ENCODE data around the gene DBH. TPM values are rescaled to one million over a fixed set of nuclear protein-coding genes. Genes with fewer than 3 reads are reported as not detected.

The DBH gene
- total and polyA plus RNA-seq, 2 of the 13 experiments (the other 11 are each of a cell fraction or from before 2014, with no cell fraction given) = not detected

DNA sequence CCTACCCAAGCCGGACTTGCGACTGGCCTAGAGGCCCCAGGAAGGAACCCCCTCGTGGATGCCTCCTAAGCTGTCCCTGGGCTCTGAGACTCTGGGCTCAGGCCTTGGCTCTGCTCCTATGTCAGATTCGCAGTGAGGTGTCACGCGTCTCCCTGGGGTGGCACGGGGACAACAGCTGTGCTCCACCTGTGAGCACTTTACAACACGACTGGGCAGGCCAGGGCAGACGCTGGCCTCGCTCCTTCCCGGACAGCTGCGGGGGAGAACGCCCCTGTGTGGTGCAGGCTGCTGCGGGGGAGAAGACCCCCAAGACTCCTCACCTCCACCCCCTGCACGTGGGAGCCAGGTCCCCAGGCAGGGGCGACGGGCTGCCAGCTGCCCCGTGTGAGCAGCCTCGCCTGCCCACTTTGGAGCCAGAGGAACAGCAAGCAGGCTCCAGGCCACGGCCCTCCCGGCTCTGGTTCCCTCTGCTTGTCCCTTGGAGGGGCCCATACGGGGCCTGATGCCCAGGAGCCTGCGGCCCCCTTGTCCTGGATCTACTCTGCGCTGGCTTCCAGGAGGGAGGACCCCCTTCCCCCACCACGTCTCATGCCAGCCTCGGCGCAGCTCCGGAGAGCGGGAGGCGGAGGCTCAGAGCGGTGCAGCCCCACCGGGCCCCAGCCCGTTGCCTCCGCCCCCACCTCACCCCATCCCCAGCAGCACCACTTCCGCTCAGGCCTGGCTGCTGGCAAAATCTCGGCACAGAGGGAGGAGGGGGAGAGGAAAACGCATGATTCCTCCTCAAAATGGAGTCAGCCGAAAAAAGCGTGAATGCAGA is 66.0 kb downstream of the DBH start (continued):
- TF ChIP-seq, protein P1, sequence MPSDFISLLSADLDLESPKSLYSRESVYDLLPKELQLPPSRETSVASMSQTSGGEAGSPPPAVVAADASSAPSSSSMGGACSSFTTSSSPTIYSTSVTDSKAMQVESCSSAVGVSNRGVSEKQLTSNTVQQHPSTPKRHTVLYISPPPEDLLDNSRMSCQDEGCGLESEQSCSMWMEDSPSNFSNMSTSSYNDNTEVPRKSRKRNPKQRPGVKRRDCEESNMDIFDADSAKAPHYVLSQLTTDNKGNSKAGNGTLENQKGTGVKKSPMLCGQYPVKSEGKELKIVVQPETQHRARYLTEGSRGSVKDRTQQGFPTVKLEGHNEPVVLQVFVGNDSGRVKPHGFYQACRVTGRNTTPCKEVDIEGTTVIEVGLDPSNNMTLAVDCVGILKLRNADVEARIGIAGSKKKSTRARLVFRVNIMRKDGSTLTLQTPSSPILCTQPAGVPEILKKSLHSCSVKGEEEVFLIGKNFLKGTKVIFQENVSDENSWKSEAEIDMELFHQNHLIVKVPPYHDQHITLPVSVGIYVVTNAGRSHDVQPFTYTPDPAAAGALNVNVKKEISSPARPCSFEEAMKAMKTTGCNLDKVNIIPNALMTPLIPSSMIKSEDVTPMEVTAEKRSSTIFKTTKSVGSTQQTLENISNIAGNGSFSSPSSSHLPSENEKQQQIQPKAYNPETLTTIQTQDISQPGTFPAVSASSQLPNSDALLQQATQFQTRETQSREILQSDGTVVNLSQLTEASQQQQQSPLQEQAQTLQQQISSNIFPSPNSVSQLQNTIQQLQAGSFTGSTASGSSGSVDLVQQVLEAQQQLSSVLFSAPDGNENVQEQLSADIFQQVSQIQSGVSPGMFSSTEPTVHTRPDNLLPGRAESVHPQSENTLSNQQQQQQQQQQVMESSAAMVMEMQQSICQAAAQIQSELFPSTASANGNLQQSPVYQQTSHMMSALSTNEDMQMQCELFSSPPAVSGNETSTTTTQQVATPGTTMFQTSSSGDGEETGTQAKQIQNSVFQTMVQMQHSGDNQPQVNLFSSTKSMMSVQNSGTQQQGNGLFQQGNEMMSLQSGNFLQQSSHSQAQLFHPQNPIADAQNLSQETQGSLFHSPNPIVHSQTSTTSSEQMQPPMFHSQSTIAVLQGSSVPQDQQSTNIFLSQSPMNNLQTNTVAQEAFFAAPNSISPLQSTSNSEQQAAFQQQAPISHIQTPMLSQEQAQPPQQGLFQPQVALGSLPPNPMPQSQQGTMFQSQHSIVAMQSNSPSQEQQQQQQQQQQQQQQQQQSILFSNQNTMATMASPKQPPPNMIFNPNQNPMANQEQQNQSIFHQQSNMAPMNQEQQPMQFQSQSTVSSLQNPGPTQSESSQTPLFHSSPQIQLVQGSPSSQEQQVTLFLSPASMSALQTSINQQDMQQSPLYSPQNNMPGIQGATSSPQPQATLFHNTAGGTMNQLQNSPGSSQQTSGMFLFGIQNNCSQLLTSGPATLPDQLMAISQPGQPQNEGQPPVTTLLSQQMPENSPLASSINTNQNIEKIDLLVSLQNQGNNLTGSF (CRISPR knock-in tag; IDR thresholded peaks at IDR 0.05) = no peak
- TF ChIP-seq GTF3A (CRISPR knock-in tag; conservative IDR thresholded peaks at IDR 0.05) (no peak), SNAPC2 (CRISPR knock-in tag; IDR thresholded peaks at IDR 0.05) (no peak)
- TF ChIP-seq, protein P2, sequence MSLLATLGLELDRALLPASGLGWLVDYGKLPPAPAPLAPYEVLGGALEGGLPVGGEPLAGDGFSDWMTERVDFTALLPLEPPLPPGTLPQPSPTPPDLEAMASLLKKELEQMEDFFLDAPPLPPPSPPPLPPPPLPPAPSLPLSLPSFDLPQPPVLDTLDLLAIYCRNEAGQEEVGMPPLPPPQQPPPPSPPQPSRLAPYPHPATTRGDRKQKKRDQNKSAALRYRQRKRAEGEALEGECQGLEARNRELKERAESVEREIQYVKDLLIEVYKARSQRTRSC (CRISPR knock-in tag; IDR thresholded peaks at IDR 0.05; ENCODE audit: low read depth) = no peak

Measured in HepG2 (cell line).